SHP77 treated with DMSO at 0.1 percent for 48 hours (cell line): ENCODE data around the gene SLC39A7.

ENCODE experiments used
- DNase-seq: peaks from one replicate; lab custom pipeline; 2025; lab: John Stamatoyannopoulos, UW

Gene SLC39A7

DNA sequence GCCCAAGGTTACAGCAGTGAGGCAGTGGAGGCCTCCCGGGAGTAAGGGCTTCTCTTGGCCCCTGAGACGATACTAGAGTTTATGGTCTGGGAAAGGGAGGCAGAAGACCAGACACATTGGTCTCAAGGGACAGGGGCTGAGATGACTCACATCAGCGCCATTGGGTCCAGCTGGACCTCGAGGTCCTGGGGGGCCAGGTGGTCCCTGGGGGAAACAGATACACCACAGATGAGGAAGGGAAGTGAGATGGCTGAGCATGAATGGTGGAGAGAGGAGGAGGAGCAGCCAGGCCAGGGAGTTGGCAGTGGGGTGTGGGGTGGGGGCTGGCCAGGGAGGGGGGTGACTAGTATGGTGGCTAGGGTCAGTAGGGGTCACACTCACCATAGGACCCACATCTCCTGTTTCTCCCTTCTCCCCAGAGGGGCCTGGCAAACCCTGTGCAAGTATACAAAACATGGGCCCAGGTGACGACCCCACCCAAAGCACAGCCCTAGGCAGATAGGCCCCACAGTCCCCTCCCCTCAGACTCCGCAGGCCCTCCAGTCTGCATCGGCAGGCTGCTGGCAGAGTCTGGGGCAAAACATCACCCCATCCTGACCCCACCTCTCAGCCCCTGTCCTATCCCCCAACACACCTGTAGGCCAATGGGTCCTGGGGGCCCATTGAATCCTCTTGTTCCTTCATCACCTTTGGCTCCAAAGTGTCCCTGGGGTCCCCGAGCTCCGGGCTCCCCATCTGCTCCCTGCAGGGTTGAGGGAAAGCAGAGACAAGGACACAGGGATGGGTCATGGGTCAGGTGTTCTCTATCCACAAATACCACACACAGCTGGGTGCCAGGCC lies 30.3 kb upstream of the SLC39A7 start:
- DNase-seq, result no peak

DNA sequence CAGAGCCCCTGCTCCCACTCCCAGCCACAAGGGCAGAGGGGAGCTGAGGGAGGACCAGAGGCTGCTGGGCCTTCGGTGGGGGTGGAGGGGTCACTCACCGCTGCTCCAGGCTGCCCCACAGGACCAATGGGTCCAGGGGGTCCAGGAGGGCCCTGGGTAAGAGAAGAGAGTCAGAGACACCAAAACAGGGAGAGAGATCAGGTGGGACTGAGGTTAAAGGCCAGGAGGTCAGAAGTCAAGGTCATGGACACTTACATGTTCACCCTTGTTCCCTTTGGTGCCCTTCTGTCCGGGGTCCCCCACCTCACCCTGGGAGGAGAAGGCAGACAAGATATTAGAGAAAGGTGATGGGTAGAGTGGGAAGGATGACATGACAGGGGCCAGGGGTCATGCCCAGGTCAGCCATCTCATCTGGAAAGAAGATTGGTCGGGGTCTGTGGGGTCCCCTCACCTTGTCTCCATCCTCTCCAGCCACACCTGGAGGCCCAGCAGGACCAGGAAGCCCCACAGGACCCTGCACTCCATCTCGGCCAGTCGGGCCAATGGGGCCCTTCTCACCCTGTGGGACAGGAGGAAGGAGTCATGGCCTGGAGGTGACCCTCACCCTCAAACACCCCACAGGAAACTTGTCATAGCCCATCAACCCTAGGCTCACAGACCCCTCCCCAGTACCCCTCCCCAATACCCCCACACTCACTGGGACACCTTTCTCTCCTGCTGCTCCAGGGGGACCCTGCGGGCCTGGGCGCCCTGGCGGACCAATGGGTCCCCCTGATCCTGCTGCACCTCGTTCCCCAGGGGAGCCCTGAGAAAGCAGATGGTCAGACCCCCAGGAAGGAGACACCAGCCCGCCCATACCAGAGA lies 29.4 kb upstream of the SLC39A7 start:
- DNase-seq, result no peak

DNA sequence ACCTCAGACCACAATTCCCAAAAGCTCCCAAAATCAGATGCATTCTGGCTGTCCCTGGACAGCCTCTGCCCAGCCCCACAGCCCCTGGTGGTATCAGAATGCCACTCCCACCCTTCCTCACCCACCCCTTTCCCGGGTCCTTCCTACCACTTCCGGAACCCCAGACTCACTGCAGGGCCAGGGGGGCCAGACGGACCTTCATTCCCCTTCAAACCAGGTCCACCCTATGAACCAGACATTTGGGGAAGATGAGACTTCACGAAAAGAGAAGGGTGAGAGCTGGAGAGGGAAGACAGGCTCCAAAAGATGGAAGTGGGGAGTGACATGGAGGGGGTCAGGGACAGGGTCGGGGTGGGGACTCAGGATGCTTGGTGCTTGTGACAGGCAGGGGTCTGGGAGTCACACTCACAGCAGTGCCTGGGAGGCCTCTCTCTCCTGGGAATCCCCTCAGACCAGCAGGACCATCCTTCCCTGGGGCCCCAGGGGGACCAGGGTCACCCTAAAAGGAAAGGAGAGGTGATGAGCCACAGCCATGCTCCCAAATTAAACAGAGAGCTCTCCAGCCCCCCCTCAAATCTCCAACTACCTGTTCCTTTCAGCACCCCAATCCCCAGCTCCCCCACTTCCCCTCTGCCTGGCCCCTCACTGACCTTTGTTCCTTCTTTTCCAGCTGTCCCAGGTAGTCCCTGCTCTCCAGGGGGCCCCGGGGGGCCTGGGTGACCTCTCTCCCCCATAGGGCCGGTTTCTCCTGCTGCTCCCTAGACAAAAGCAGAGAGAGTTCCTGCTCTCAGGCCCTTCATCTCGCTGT lies 28.6 kb upstream of the SLC39A7 start:
- no peak for DNase-seq

DNA sequence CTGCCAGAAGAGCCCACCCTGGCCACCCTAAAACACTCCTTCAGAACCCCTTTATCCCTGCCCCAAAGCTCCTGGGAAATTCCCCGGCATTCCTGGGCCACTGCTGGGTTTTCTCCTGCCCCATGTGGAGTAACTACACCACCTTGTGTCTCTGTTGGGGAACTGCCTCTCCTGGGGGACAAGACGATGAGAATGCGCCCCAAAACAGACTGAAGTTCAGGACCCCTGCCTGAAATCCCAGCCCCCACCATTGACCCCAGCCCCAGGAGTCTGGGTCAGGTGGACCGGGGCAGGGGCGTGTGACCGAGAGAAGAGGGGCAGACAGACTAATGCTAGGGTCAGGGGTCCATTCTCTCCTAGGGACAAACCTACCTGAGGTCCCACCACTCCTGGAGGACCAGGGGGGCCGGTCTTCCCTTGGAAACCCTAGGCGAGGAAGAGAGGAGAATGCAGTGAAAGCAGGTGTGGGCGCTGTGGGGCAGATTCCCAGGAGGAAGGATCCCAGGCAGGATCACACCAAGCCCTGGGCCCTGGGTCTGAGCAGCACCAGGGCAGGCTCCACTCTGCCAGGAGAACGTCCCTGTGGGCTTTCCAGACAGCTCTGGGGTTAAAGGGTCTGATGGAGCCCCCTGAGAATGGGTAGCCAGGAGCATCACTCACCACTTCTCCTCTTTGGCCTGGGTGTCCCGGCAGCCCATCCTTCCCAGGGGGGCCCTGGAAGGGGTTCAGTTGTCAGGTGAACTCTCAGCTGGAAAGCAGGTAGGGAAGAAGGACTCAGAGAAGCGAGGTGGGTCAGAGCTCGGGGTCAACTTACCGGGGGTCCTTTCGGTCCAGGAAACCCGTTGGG lies 27.8 kb upstream of the SLC39A7 start:
- no peak for DNase-seq

DNA sequence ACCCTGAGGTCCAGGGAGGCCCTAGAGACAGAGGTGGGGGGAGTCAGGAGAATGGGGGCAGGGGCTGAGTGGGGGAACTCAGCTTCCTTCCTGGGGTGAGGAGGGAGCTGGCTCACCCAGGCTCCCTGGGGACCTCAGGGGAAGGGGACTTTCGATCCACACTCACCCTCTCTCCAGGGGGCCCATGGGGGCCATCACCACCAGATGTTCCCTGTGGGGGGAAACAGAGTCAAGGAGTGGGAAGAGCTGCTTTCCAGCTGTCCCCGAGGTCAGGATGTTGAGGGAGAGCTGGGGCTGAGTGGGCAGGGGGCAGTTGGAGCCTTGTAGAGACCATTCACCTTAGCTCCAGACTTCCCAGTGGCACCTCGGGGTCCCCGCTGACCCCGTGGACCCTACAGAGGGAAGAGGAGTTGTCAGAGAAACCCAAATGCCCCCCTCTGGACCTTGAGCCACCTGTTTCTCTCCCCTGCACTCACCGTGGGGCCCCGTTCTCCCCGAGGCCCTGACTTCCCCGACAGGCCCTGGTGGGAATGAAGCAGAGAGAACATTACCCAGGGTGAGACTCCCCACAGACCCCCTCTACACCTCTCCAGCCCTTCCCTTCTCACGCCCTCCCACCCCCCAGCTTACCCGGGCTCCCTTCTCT lies 27.0 kb upstream of the SLC39A7 start:
- no peak for DNase-seq

DNA sequence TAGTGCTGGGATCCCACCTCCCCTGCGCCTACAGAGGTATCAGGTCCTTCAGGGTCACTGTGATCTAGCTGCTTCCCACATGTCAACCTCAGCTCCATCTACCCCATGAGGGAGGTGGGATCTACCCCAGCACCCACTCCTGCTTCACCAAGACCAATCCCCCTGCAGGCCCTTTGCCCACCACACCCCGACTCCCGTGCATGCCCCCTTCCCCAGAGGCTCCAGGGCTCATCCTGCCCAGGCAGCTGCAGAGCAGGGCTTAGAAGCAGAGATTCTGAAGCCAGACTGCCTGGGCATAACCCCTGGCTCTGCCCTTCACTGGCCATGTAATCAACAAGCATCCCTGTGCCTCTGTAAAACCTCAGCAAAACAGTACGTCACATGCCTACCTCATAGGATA lies 25.9 kb upstream of the SLC39A7 start:
- no peak for DNase-seq

DNA sequence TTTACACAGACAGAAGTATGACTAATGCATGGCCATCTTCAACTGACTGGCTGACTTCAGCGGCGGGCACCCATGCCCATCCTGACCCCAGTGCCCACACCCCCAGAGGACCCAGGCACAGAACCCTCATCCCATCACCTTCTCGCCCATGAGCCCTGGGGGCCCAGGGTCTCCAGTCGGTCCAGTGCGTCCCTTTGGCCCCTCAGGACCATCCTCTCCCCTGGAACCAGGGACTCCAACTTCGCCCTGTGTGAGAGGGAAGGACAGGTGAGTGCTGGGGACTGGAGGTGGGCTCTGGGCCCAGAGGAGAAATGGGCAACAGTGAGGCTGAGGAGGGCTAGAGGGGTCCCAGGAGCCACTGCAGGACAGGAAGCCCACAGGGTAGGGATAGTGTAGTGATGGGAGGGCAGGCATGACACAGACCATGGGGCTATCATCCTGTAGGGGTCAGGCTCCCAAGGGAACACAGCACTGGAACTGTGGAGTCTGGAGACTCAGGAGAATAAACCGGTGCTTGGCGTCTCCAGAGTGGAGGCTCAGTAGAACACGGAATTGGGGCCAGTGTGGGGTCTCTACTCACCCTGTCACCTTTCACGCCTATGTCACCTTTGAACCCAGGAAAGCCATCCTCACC lies 25.1 kb upstream of the SLC39A7 start:
- no peak for DNase-seq

DNA sequence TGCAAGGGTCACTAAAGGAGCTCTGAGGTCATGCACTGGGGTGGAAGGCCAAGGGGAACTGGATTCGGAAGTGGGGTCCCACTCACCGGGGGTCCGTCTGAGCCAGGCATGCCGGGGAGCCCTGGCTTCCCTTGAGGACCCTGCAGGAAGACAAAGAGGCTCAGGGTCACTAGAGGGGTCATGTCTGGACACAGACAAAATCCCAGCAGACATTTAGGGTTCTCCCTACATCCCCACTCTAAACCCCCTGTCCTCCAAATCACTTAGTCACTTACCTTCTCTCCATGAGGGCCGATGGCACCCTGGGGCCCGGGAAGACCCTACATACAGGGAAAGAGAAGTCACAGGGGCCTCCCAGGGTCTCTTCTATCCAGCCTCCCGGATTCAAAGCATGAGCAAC lies 23.8 kb upstream of the SLC39A7 start:
- no peak for DNase-seq

DNA sequence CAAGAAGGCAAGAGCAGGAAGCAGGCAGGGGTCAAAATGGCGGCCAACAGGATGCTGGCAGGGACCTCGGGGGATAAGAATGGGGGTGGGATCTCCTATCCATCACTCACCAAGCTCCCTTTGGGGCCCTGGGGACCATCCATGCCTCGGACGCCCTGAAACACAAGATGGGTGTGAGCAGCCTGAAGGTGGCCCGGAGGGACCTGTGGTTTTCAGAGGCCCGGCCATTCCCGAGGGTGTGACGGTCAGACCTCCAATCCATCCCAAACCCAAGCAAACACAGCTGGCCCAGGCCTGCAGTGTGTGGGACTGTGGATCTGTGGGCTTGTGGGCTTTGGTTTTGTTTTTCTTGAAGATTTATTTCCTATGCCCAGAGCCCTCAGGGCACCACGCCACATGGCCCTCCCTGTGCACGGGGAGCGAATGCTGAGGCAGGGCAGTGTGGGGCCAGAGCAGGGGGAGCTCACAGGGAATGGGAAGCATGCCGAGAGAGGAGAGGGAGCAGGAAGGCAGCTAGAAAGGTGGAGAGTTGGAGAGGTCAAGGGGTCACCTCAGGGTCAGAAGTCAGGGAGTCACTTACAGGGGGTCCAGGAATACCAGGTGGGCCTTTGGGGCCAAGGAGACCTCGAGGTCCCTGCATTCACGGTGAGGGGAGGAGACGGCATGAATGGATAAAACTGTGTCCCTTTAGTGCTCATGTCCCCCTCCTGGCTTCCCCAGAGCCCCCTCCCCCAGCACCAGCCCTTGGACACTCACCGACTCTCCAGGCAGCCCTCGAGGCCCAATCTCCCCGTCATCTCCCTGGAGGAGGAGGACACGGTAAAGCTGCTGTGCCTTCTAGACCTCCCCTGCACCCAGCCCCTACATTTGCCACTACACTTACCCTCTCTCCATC lies 22.9 kb upstream of the SLC39A7 start:
- no peak for DNase-seq

DNA sequence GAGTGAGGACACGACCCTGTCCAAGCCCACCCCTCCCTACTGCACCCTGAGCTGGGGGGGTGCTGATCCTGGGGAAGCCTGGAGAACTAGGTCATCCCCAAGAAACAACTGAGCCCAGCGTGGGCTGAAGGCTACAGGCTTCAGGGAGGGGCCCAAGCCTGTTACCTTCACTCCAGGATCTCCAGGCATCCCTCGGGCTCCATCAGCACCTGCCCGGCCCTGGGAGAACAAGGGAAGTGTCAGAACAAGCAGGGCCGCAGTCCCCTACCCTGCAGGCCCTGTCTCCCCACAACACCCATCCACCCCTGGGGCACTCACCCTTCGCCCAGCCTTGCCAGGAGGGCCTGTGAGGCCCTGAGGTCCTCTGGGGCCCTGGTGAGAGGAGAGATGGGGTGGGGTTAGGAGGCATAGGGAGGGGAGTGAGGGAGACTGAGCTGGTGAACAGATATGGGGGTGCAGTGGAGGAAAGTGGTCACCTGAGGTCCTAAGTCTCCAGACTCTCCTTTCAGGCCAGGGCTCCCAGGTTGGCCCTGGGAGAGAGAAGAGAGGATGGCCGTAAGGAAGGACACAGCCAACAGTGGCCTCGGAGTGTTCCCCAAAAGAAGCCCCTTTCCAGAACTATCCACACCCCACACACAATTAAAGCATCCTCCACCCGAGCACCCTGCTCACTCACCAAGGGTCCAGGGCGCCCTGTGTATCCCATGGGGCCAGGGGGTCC lies 21.8 kb upstream of the SLC39A7 start:
- no peak for DNase-seq

DNA sequence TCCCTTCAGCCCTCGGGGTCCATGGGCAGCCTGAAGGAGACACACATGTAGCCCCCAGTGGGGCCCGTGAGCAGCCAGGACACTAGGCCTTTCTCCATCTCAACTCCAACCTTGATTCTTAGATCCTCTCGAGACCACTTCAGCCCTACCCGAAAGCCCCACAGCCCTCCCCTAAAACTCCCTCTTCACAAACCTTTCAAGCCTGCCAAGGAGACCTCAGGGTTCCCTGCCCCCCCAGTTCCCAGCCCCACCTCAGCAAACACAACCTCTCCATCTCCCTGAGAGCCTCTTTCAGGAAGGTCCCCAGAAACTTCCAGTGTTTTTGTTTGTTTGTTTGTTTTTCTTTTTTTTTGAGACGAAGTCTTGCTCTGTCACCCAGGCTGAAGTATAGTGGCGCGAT lies 19.5 kb upstream of the SLC39A7 start:
- no peak for DNase-seq

DNA sequence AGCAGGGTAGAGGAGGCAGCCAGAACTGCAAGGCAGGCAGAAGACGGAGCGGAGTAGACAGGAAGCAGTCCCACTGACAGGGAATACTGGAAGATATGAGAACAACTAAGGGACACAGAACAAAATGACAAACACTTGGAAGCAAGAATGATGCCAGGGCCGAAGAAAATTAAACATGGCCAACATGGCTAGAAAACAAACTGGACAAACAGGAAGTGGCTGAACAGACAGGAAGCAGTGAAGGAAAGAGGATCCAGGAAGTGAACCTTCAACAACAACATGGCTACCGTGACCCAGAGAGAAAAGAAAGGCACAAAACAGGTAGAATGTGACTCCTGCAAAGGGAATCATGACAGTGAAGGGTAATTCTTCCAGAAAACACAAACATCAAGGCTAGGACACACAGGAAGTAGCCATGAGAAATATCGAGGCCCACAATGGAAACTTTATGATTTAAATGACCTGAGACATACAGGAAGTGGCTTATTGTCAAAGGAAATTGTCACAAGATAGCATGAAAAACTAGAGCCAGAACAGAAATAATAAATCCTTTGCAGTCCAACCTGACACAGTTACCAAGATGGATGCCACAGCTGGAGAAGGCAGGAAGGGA lies 17.5 kb upstream of the SLC39A7 start:
- no peak for DNase-seq

DNA sequence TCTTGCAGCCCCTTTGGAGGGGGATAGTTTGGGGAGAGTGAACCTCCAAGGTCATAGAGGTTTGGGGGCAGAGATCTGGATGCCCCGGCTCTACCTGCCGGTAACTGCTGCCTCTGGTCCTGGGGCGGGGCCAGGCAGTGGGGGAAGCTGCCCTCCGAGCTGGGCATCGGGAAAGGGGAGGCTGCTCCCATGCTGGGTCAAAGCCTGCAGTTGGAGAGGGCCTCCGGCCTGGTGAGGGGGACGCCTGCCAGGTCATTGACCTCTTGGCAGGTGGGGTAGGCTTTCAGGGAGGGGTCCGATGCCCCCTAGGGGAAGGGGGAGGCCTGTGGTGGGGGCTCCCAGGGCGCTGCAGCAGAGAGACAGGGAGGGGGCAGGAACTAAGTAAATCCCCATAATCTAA lies 15.5 kb upstream of the SLC39A7 start:
- DNase-seq, result no peak

DNA sequence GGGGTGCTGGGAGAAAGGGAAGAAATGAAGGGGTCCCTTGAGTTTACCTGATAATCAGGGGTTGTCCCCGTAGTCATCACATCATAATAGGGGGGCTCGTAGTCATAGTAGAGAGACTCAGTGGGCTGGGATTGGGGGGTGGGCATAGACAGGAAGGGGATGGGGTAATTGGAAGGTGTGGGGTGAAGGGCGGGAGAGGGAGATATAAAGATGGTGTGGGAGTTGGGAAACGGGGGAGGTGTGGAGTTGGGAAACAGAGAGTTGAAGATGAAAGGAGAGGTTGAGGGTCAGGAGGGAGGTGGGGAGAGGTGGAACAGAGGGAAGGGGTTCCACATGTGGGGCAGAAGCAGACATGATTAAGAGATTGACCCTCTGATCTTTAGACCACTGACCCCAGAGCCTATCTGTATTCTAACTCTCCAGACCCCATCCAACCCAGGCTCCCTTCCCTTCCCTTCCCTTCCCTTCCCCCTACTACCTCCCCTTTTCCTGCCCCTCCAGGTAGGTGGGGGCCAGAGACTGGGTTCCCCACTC lies 14.9 kb upstream of the SLC39A7 start:
- no peak for DNase-seq

DNA sequence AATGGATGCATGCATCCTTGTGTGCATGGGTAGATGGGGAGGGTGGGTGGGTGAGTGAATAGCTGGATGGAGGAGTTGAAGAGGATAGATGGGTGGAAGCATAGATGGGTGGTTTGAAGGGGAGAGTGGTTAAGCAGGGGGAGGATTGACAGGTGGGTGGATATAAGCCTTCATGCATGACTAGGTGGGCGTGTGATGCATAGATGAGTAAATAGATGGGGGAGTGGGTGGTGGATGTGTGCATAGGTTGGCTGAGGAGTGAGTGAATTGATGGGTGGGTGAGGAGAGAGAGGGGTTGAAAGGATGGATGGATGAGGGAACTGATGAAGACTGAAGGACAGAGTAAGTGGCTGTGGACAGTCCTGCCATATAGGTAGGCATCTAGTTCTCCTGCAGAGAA lies 12.9 kb upstream of the SLC39A7 start:
- DNase-seq, result no peak

DNA sequence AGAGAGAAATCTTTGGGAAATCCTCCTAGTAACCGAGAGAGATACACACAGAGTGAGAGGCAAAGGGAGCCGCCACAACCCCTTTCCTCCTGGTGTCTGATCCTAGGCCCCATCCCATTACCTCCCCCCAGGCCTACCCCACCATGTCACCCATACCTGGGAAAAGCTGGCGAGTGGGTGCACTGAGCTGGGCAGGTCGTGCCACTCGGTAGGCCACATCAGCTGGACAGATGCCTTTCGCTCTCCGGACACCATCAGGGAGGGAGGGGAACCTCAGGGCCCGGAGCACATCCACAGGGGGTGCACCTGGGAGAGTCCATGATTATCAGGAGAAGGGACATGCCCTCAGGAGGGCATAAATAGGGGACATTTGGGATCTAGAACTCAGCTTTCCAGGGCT lies 11.5 kb upstream of the SLC39A7 start:
- no peak for DNase-seq

DNA sequence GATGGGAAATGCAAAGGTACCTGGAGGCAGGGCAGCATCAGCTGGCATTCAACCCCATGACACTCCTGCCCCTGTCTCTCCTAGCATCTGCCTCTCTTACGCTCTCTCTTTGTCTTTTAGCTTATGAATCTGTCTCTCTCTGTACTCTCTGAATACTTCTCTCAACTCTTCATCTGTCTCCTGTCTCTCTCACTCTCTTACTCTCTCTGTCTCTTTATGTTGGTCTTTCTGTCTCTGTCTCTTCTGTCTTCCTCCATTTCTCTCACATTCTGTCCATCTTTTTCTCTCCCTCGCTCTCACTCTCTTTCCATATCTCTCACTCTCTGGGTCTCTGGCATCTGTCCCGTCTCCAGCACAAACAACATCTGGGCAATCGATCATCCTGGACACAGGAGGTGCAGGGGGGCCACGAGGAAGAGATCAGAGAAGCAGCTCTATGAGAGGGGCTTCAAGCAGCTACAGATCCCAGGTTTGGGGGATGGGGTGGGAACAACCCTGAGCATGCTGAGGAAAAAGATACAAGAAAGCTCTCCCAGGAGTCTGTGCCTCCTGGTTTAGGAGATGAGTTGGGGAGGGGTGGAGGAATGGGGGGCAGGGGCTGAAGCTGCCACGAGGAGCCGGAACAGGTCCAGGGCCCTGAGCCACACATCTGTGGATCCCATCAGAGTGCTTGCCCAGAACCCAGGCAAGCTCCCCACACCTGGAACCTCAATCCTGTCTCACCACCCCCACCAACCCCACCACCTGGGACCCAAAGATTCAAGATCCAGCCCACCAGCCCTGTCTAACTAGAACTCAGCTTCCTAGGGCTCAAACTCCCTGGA lies 10.8 kb upstream of the SLC39A7 start:
- no peak for DNase-seq
